DOHH2 (cell line): ENCODE data around the gene ORC1.

Source experiments
- H3F3A ChIP-seq: fragments of 200-600 bp; sonication (generic), shearing (Covaris generic); 2 replicates; pipeline ENCODE4 v1.6.0; 2016; ENCODE audit warnings: antibody characterized with exemption, mild to moderate bottlenecking; ENCODE audit not compliant: control insufficient read depth, insufficient read depth
- H3K27ac ChIP-seq: fragments of 200-600 bp; sonication (generic); 2 replicates; pipeline ENCODE4 v1.5.1; 2014; ENCODE audit warnings: low read depth, mild to moderate bottlenecking, low read length, moderate library complexity
- H3K27me3 ChIP-seq: fragments of 200-600 bp; sonication (generic); 2 replicates; pipeline ENCODE4 v1.6.1; 2014; ENCODE audit warnings: mild to moderate bottlenecking, low read length, mixed read lengths; ENCODE audit not compliant: control insufficient read depth
- H3K36me3 ChIP-seq: fragments of 200-600 bp; sonication (generic); 2 replicates; pipeline ENCODE4 v1.6.1; 2014; ENCODE audit warnings: mild to moderate bottlenecking, low read length, moderate library complexity, mixed read lengths; ENCODE audit not compliant: control insufficient read depth
- H3K4me1 ChIP-seq: fragments of 200-600 bp; sonication (generic); 2 replicates; pipeline ENCODE4 v1.6.1; 2014; ENCODE audit warnings: mild to moderate bottlenecking, low read length, mixed read lengths; ENCODE audit not compliant: control insufficient read depth
- H3K4me2 ChIP-seq: fragments of 200-600 bp; sonication (generic); 2 replicates; pipeline ENCODE4 v1.6.0; 2014; ENCODE audit warnings: mild to moderate bottlenecking, low read length, moderate library complexity
- H3K4me3 ChIP-seq: fragments of 200-600 bp; sonication (generic); 2 replicates; pipeline ENCODE4 v1.5.1; 2014; ENCODE audit warnings: mild to moderate bottlenecking, low read length, mixed read lengths
- H3K79me2 ChIP-seq: fragments of 200-600 bp; sonication (generic); 2 replicates; pipeline ENCODE4 v1.6.1; 2014; ENCODE audit warnings: mild to moderate bottlenecking, low read length, mixed read lengths; ENCODE audit not compliant: control insufficient read depth
- H3K9me2 ChIP-seq: fragments of 200-600 bp; sonication (generic); replicated peaks from 2 replicates; pipeline ENCODE4 v1.6.1; 2014; ENCODE audit warnings: mild to moderate bottlenecking, low read length, mixed read lengths; ENCODE audit not compliant: control insufficient read depth
- H3K9me3 ChIP-seq: fragments of 200-600 bp; sonication (generic); 2 replicates; pipeline ENCODE4 v1.6.1; 2014; ENCODE audit warnings: antibody characterized with exemption, low read length, mixed read lengths; ENCODE audit not compliant: control insufficient read depth, insufficient read depth
- H4K20me1 ChIP-seq: fragments of 200-600 bp; sonication (generic); 2 replicates; pipeline ENCODE4 v1.6.0; 2014; ENCODE audit warnings: low read depth, mild to moderate bottlenecking, antibody characterized with exemption, low read length, moderate library complexity; ENCODE audit not compliant: control insufficient read depth, insufficient read depth
- EZH2phosphoT487 ChIP-seq: fragments of 200-600 bp; sonication (generic); IDR thresholded peaks from 2 replicates; pipeline ENCODE4 v1.6.1; 2017; ENCODE audit warnings: borderline replicate concordance, mild to moderate bottlenecking, antibody characterized with exemption, low read length, moderate library complexity, mixed read lengths
- TF ChIP-seq, protein P1 (sequence below): fragments of 200-600 bp; sonication (generic); IDR thresholded peaks from one replicate; pipeline ENCODE4 v1.5.1; 2014; ENCODE audit warnings: antibody characterized with exemption, mild to moderate bottlenecking, low read depth, low read length; ENCODE audit not compliant: poor library complexity, severe bottlenecking

ORC1 gene

DNA sequence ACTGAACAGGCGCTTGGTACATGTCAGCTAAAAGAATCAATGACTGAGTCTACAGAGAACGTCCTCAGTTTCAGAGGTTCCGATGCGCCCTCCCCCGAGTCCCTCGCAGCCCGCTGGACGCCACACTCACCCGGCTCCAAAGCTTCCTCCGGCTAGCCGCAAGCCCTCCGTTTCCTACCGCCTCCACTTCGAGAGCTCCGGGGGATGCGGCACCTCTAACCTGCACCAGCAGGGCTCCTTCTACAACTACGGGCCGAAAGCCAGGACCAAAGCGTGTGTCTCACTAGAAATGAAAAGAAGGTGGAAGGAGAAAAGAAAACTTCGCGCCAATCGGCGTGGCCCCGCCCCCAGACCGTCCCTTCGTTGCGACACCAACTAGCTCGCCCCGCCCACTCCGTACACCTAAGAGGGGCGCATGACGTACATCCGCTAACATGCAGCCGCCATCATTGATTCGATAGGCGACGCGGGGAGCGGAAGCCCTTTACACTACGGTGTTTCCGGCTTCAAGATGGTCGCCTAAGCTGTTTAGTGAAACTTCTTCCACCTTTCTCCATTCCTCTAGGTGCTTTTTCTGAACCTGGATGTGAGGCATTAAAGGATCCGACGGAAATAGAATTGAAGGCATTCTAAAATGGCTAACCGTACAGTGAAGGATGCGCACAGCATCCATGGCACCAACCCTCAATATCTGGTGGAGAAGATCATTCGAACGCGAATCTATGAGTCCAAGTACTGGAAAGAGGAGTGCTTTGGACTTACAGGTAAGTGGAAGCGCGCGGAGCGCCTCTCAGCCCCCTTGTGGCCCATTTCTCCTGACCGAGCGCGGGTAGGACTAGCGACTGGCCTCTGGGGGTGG, at the start of gene ORC1, which contains the start of gene PRPF38A:
TSS of gene ORC1 (minus strand) at position 308 of the 859 bp plus-strand sequence. CDS start 2,200 bp downstream, outside the sequence.
TSS of gene PRPF38A (plus strand) at position 487 of the 859 bp plus-strand sequence. CDS start at position 635, 148 bp downstream.
- H3F3A ChIP-seq, result no peaks in the 10 kb centered on the region
- peak within 1 kb of the TSS; percentile 76 for H3K4me2 ChIP-seq
- H3K4me3 ChIP-seq, result peak within 1 kb of the TSS; percentile 92
- H3K9me2 ChIP-seq, result no peaks in the 10 kb centered on the region
- peaks cover 29% of the 10 kb centered on the region for H3K4me1 ChIP-seq
- no peaks in the 10 kb centered on the region for H3K27me3 ChIP-seq
- H3K79me2 ChIP-seq, result peaks cover 83% of the 10 kb centered on the region
- H3K36me3 ChIP-seq, result peaks cover 84% of the 10 kb centered on the region
- peak within 1 kb of the TSS; percentile 79 for H3K27ac ChIP-seq
- peaks cover 9% of the 10 kb centered on the region; the same call in 1 of the 2 replicates for H4K20me1 ChIP-seq
- no peaks in the 10 kb centered on the region for H3K9me3 ChIP-seq
- no peak for TF ChIP-seq EZH2phosphoT487
- TF ChIP-seq, protein P1, sequence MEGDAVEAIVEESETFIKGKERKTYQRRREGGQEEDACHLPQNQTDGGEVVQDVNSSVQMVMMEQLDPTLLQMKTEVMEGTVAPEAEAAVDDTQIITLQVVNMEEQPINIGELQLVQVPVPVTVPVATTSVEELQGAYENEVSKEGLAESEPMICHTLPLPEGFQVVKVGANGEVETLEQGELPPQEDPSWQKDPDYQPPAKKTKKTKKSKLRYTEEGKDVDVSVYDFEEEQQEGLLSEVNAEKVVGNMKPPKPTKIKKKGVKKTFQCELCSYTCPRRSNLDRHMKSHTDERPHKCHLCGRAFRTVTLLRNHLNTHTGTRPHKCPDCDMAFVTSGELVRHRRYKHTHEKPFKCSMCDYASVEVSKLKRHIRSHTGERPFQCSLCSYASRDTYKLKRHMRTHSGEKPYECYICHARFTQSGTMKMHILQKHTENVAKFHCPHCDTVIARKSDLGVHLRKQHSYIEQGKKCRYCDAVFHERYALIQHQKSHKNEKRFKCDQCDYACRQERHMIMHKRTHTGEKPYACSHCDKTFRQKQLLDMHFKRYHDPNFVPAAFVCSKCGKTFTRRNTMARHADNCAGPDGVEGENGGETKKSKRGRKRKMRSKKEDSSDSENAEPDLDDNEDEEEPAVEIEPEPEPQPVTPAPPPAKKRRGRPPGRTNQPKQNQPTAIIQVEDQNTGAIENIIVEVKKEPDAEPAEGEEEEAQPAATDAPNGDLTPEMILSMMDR, result peak; percentile 85

DNA sequence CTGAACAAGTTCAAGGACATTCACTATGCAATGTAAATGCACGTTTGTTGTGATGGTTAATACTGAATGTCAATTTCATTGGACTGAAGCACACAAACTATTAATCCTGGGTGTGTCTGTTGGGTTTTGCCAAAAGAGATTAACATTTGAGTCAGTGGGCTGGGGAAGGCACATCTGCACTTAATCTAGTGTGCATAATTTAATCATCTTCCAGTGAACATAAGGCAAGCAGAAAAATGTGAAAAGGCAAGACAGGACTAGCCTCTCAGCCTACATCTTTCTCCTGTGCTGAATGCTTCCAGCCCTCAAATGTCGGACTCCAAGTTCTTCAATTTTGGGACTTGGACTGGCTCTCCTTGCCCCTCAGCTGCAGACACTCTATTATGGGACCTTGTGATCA, 40.2 kb upstream of the ORC1 start:
- Histone ChIP-seq H3K36me3 (peaks cover 43% of the 10 kb centered on the region), H3F3A (no peaks in the 10 kb centered on the region), H3K4me1 (no peaks in the 10 kb centered on the region)

DNA sequence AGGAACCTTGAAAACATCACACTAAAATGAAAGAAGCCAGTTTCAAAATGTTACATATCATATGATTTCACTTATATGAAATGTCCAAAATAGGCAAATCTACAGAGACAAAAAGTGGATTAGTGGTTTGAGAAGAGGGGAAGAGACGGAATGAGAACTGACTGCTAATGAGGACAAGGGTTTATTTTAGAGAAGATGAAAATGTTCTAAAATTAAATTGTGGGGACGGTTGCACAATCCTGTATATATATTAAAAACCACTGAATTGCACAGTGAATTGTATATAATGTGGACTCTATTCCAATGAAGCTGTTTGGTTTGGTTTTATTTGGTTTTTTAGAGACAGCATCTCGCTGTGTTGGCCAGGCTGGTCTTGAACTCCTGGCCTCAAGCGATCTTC, 35.8 kb upstream of the ORC1 start:
- Histone ChIP-seq H4K20me1 (no peaks in the 10 kb centered on the region), H3K4me2 (no peak overlapping the region), H3K27me3 (no peaks in the 10 kb centered on the region), H3K4me3 (no peak overlapping the region), H3F3A (no peaks in the 10 kb centered on the region), H3K9me3 (no peaks in the 10 kb centered on the region), H3K4me1 (no peaks in the 10 kb centered on the region), H3K9me2 (no peaks in the 10 kb centered on the region), H3K79me2 (no peaks in the 10 kb centered on the region), H3K36me3 (peaks cover 55% of the 10 kb centered on the region), H3K27ac (no peak overlapping the region)
- TF ChIP-seq, protein P1, result no peak
- TF ChIP-seq EZH2phosphoT487, result no peak

More for the DNA sequence above, 40.2 kb upstream of the ORC1 start:
- TF ChIP-seq, protein P1, result no peak
- no peak for TF ChIP-seq EZH2phosphoT487
- H3K4me2 ChIP-seq, result no peak overlapping the region
- H3K9me2 ChIP-seq, result no peaks in the 10 kb centered on the region
- no peaks in the 10 kb centered on the region for H4K20me1 ChIP-seq
- no peaks in the 10 kb centered on the region for H3K27me3 ChIP-seq
- no peaks in the 10 kb centered on the region for H3K9me3 ChIP-seq
- no peaks in the 10 kb centered on the region for H3K79me2 ChIP-seq
- H3K27ac ChIP-seq, result no peak overlapping the region
- H3K4me3 ChIP-seq, result no peak overlapping the region
